ENCODE data around the gene ZNF740. TPM values are rescaled to one million over a fixed set of nuclear protein-coding genes. Genes with fewer than 3 reads are reported as not detected.

Gene ZNF740
- total RNA-seq, 4 donors from 2014 or later, result 11.2 to 21.8 (median 16.5) TPM

GRCh38 chr12:53180931-53181645 is 566 bp downstream of the ZNF740 start:
- ATAC-seq (ENCODE audit: low FRiP score) (peak; percentile 67), DNase-seq (ENCODE audit: low spot score) (no peak)
- no peak for TF ChIP-seq CTCF (IDR thresholded peaks at IDR 0.05)

GRCh38 chr12:53181935-53182334 is 1.4 kb downstream of the ZNF740 start:
- TF ChIP-seq CTCF (IDR thresholded peaks at IDR 0.05), result no peak
- ATAC-seq (ENCODE audit: low FRiP score), result no peak
- no peak for DNase-seq (ENCODE audit: low spot score)

GRCh38 chr12:53182903-53183302 is 2.4 kb downstream of the ZNF740 start:
- no peak for TF ChIP-seq CTCF (IDR thresholded peaks at IDR 0.05)
- no peak for ATAC-seq (ENCODE audit: low FRiP score)
- no peak for DNase-seq (ENCODE audit: low spot score)

- TF ChIP-seq CTCF (IDR thresholded peaks at IDR 0.05), result no peak
- no peak for DNase-seq (ENCODE audit: low spot score)
- no peak for ATAC-seq (ENCODE audit: low FRiP score)
These were observed 4.3 kb downstream of the ZNF740 start for GRCh38 chr12:53184828-53185227.

GRCh38 chr12:53185582-53186153 is 5.1 kb downstream of the ZNF740 start:
- TF ChIP-seq CTCF (IDR thresholded peaks at IDR 0.05), result no peak
- DNase-seq (ENCODE audit: low spot score) (no peak), ATAC-seq (ENCODE audit: low FRiP score) (no peak)

- ATAC-seq (ENCODE audit: low FRiP score) (no peak), DNase-seq (ENCODE audit: low spot score) (no peak)
- TF ChIP-seq CTCF (IDR thresholded peaks at IDR 0.05), result no peak
These were observed 6.2 kb downstream of the ZNF740 start for GRCh38 chr12:53186745-53187144.
